ENCODE results near the gene PLXND1.

The PLXND1 gene

DNA sequence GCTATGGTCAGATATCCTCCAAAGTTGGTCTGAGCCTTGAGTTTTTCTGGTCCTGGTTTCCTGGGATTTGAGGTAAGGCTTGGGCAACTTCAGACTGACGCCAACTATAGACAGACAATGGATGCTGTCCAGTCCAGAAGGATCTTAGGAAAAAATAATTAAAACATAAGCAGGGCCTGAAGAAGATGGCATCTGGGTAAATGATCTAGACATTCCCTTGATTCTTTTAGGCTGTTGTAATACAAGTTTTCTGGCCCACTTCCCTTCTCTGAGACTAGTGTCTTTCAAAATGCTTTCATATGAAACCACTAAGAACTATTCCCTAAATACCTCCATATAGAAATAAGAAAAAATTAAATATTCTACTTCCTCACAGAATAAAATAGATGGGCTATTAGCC is 47.7 kb upstream of the PLXND1 start:
- Histone ChIP-seq H3K4me1 (ENCODE audit: insufficient read depth, low read length, poor library complexity, severe bottlenecking) (peaks cover 25% of the 10 kb centered on the region), H3K79me2 (ENCODE audit: insufficient read depth, low read length) (no peaks in the 10 kb centered on the region), H3K4me2 (ENCODE audit: low read depth, low read length, poor library complexity, severe bottlenecking) (no peak overlapping the region)

DNA sequence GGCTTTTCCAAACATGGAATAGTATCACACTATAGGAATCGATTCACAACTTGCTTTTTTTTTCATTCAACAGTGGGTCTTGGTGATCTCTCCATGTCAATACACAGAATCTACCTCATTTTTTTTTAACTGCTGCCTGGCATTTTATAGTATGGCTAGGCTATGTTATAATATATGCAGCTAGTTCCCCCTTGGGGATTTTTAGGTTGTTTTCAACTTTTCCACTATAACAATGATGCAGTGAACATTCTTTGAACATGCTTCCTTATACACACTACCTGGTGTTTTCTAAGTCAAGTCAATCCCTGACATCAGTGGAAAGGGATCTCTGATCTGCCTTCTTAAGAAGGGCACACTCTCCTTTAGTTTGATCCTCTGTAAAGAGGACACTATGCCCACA is 46.5 kb upstream of the PLXND1 start:
- H3K9me3 ChIP-seq (ENCODE audit: insufficient read depth, low read depth, low read length) = no peaks in the 10 kb centered on the region
- H3F3A ChIP-seq (ENCODE audit: low read depth) = no peaks in the 10 kb centered on the region
- H3K9ac ChIP-seq (ENCODE audit: low read depth, low read length, poor library complexity, severe bottlenecking) = no peak overlapping the region
- peaks cover 22% of the 10 kb centered on the region; the same call in 1 of the 2 replicates for H3K36me3 ChIP-seq (ENCODE audit: insufficient read depth, low read length)
- H2AFZ ChIP-seq (ENCODE audit: low read length) = no peak overlapping the region
- H3K4me2 ChIP-seq (ENCODE audit: low read depth, low read length, poor library complexity, severe bottlenecking) = no peak overlapping the region
- TF ChIP-seq, protein P1, sequence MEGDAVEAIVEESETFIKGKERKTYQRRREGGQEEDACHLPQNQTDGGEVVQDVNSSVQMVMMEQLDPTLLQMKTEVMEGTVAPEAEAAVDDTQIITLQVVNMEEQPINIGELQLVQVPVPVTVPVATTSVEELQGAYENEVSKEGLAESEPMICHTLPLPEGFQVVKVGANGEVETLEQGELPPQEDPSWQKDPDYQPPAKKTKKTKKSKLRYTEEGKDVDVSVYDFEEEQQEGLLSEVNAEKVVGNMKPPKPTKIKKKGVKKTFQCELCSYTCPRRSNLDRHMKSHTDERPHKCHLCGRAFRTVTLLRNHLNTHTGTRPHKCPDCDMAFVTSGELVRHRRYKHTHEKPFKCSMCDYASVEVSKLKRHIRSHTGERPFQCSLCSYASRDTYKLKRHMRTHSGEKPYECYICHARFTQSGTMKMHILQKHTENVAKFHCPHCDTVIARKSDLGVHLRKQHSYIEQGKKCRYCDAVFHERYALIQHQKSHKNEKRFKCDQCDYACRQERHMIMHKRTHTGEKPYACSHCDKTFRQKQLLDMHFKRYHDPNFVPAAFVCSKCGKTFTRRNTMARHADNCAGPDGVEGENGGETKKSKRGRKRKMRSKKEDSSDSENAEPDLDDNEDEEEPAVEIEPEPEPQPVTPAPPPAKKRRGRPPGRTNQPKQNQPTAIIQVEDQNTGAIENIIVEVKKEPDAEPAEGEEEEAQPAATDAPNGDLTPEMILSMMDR (conservative IDR thresholded peaks at IDR 0.05; ENCODE audit: low read length) = no peak
- no peak for TF ChIP-seq EZH2phosphoT487 (IDR thresholded peaks at IDR 0.05; ENCODE audit: borderline replicate concordance)
- H3K9me2 ChIP-seq (replicated peaks; ENCODE audit: low read depth, low read length) = no peaks in the 10 kb centered on the region
- no peaks in the 10 kb centered on the region for H4K20me1 ChIP-seq (ENCODE audit: insufficient read depth, low read length, poor library complexity, severe bottlenecking)
- H3K4me3 ChIP-seq (ENCODE audit: low read length, poor library complexity, severe bottlenecking) = no peak overlapping the region
- peaks cover 18% of the 10 kb centered on the region for H3K4me1 ChIP-seq (ENCODE audit: insufficient read depth, low read length, poor library complexity, severe bottlenecking)
- H3K79me2 ChIP-seq (ENCODE audit: insufficient read depth, low read length) = no peaks in the 10 kb centered on the region
- H3K27me3 ChIP-seq (ENCODE audit: insufficient read depth, low read length, poor library complexity, severe bottlenecking) = no peaks in the 10 kb centered on the region

More for the DNA sequence above, 47.7 kb upstream of the PLXND1 start:
- Histone ChIP-seq H4K20me1 (ENCODE audit: insufficient read depth, low read length, poor library complexity, severe bottlenecking) (no peaks in the 10 kb centered on the region), H3K27me3 (ENCODE audit: insufficient read depth, low read length, poor library complexity, severe bottlenecking) (no peaks in the 10 kb centered on the region), H3K4me3 (ENCODE audit: low read length, poor library complexity, severe bottlenecking) (no peak overlapping the region), H3K36me3 (ENCODE audit: insufficient read depth, low read length) (peaks cover 22% of the 10 kb centered on the region; the same call in 1 of the 2 replicates), H3F3A (ENCODE audit: low read depth) (no peaks in the 10 kb centered on the region), H3K9me3 (ENCODE audit: insufficient read depth, low read depth, low read length) (no peaks in the 10 kb centered on the region), H3K9me2 (replicated peaks; ENCODE audit: low read depth, low read length) (no peaks in the 10 kb centered on the region), H3K9ac (ENCODE audit: low read depth, low read length, poor library complexity, severe bottlenecking) (no peak overlapping the region), H2AFZ (ENCODE audit: low read length) (no peak overlapping the region)
- TF ChIP-seq EZH2phosphoT487 (IDR thresholded peaks at IDR 0.05; ENCODE audit: borderline replicate concordance) = no peak
- TF ChIP-seq, protein P1 (conservative IDR thresholded peaks at IDR 0.05; ENCODE audit: low read length) = no peak

DNA sequence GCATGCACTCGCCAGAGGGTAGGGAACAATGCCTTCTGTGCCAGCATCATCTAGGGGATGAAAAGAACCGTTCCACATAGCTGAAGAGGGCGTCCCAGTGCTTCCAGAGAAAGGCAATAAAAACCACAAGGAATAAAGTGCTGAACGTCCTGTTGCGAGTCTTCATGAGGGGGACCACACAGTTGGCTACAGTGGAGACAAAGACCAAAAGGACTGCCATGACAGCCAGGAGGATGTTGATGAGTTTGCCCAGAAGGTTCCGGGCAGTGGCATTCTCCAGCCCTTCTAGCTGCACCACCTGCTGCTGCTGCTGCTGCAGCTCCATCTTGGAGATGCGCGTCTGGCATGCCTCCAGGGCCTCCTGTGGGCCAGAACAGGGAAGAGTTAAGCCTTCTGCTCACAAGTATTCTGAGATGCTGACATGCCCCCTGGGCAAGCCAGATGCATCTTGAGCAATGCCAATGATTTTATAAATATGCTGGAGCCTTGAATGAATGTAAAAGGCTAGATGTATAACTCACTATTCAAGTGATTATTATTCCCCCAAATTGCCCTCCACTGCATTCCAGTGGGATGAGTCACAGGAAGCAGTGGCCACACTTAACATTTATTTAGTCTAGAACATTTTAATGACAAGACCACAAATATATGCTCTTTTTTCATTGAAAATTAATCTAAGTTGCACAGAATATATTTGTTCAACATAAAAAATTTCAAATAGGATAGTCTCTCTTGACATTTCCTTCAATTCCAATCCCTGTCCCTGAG is 45.1 kb upstream of the PLXND1 start:
- Histone ChIP-seq H3K9me2 (replicated peaks; ENCODE audit: low read depth, low read length) (no peaks in the 10 kb centered on the region), H3F3A (ENCODE audit: low read depth) (no peaks in the 10 kb centered on the region), H4K20me1 (ENCODE audit: insufficient read depth, low read length, poor library complexity, severe bottlenecking) (no peaks in the 10 kb centered on the region), H3K9ac (ENCODE audit: low read depth, low read length, poor library complexity, severe bottlenecking) (no peak overlapping the region), H3K79me2 (ENCODE audit: insufficient read depth, low read length) (no peaks in the 10 kb centered on the region), H3K27me3 (ENCODE audit: insufficient read depth, low read length, poor library complexity, severe bottlenecking) (no peaks in the 10 kb centered on the region), H3K9me3 (ENCODE audit: insufficient read depth, low read depth, low read length) (no peaks in the 10 kb centered on the region), H2AFZ (ENCODE audit: low read length) (no peak overlapping the region), H3K36me3 (ENCODE audit: insufficient read depth, low read length) (peaks cover 22% of the 10 kb centered on the region; the same call in 1 of the 2 replicates), H3K4me2 (ENCODE audit: low read depth, low read length, poor library complexity, severe bottlenecking) (no peak overlapping the region), H3K4me3 (ENCODE audit: low read length, poor library complexity, severe bottlenecking) (no peak overlapping the region), H3K4me1 (ENCODE audit: insufficient read depth, low read length, poor library complexity, severe bottlenecking) (peaks cover 4% of the 10 kb centered on the region)
- TF ChIP-seq, protein P1 (conservative IDR thresholded peaks at IDR 0.05; ENCODE audit: low read length) = no peak
- no peak for TF ChIP-seq EZH2phosphoT487 (IDR thresholded peaks at IDR 0.05; ENCODE audit: borderline replicate concordance)
